Activated T-cell treated with anti-CD3 and anti-CD28 coated beads for 48 hours (primary cell): ENCODE measurements around the gene MGAT5.

ENCODE experiments used
- DNase-seq: peaks from one replicate; pipeline ENCODE4 v3.0.0-alpha.2; 2020; ENCODE audit warnings: low read depth

The MGAT5 gene

GRCh38 chr2:134399096-134399495 is 145.2 kb downstream of the MGAT5 start:
- no peak for DNase-seq

GRCh38 chr2:134401081-134401497 is 147.2 kb downstream of the MGAT5 start:
- no peak for DNase-seq

- DNase-seq = no peak
Observed at GRCh38 chr2:134401789-134402188, 147.9 kb downstream of the MGAT5 start.

- no peak for DNase-seq
Observed at GRCh38 chr2:134402410-134402809, 148.5 kb downstream of the MGAT5 start.

- no peak for DNase-seq
Observed at GRCh38 chr2:134405611-134406081, 151.8 kb downstream of the MGAT5 start.

- no peak for DNase-seq
Observed at GRCh38 chr2:134406311-134406710, 152.4 kb downstream of the MGAT5 start.

GRCh38 chr2:134406736-134407135 is 152.9 kb downstream of the MGAT5 start:
- DNase-seq = no peak

- DNase-seq = no peak
Observed at GRCh38 chr2:134407154-134407890, 153.4 kb downstream of the MGAT5 start.

- DNase-seq = no peak
Observed at GRCh38 chr2:134408386-134408785, 154.5 kb downstream of the MGAT5 start.

GRCh38 chr2:134408791-134409190 is 154.9 kb downstream of the MGAT5 start:
- no peak for DNase-seq

GRCh38 chr2:134410006-134410405 is 156.1 kb downstream of the MGAT5 start:
- DNase-seq = no peak

- no peak for DNase-seq
Observed at GRCh38 chr2:134410831-134411231, 157.0 kb downstream of the MGAT5 start.

GRCh38 chr2:134411279-134411827 is 157.5 kb downstream of the MGAT5 start:
- no peak for DNase-seq

- peak; percentile 45 for DNase-seq
Observed at GRCh38 chr2:134411828-134412638, 158.2 kb downstream of the MGAT5 start.

GRCh38 chr2:134412639-134412999 is 158.7 kb downstream of the MGAT5 start:
- DNase-seq = no peak

- no peak for DNase-seq
Observed at GRCh38 chr2:134413430-134413829, 159.6 kb downstream of the MGAT5 start.

GRCh38 chr2:134413912-134414311 is 160.0 kb downstream of the MGAT5 start:
- DNase-seq = no peak

GRCh38 chr2:134416018-134416417 is 162.1 kb downstream of the MGAT5 start:
- no peak for DNase-seq

GRCh38 chr2:134416637-134417036 is 162.8 kb downstream of the MGAT5 start:
- DNase-seq = no peak

- no peak for DNase-seq
Observed at GRCh38 chr2:134417968-134418582, 164.2 kb downstream of the MGAT5 start.

- no peak for DNase-seq
Observed at GRCh38 chr2:134420259-134420658, 166.4 kb downstream of the MGAT5 start.

- no peak for DNase-seq
Observed at GRCh38 chr2:134420920-134421319, 167.0 kb downstream of the MGAT5 start.
